ENCODE measurements around the gene PRKAR1B.

DNA sequence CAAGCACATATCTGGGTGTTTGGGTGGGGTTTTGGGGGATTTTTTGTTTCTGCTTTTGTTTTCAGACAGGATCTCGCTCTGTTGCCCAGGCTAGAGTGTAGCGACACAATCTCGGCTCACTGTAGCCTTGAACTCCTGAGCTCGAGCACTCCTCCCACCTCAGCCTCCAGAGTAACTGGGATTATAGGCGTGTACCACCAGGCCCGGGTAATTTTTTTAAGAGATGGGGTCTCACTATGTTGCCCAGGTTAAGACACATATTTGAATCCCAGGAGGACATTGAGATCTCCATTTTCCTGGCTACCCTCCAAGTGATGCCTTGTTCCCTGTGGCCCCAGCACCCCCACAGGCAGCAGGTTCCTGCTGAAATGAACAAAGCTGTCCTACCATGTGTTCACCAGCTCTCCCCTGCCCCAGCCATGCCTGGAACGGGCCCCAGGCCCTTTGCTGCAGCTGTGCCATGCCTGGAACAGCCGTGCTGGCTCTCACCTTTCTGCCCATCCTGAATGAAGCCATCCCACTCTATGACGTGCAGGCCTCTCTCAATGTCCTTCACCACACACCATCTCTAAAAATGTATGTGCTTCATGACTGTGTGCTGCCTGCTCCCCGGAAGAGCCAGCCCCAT, 55.6 kb downstream of the PRKAR1B start:
- TF ChIP-seq, protein P1, sequence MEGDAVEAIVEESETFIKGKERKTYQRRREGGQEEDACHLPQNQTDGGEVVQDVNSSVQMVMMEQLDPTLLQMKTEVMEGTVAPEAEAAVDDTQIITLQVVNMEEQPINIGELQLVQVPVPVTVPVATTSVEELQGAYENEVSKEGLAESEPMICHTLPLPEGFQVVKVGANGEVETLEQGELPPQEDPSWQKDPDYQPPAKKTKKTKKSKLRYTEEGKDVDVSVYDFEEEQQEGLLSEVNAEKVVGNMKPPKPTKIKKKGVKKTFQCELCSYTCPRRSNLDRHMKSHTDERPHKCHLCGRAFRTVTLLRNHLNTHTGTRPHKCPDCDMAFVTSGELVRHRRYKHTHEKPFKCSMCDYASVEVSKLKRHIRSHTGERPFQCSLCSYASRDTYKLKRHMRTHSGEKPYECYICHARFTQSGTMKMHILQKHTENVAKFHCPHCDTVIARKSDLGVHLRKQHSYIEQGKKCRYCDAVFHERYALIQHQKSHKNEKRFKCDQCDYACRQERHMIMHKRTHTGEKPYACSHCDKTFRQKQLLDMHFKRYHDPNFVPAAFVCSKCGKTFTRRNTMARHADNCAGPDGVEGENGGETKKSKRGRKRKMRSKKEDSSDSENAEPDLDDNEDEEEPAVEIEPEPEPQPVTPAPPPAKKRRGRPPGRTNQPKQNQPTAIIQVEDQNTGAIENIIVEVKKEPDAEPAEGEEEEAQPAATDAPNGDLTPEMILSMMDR (IDR thresholded peaks at IDR 0.05; ENCODE audit: low read length) = no peak
- no peak for TF ChIP-seq EZH2 (IDR thresholded peaks at IDR 0.05; ENCODE audit: borderline replicate concordance, low read length)

Data from OCI-LY1 (cell line).